Tibial artery (tissue), 4 donors: ENCODE measurements around the gene CDK17.
"Not testable (repeated sequence)": the region's sequence is repeated elsewhere in the genome, so short reads cannot be mapped to it uniquely, and the experiment has no call there.

Experiments
- DNase-seq, 2 donors: peaks; one replicate each; pipeline ENCODE4 v3.0.0-alpha.2; 2019
- H3K27ac ChIP-seq, 2 donors: fragments of 200-600 bp; sonication (generic) in 1 of 2; 1 replicate in 1 of 2; 2 replicates in 1 of 2; pipeline ENCODE4 v1.5.1; 2018 to 2019; ENCODE audit warnings: mild to moderate bottlenecking in 1 of 2
- H3K27me3 ChIP-seq, 2 donors: fragments of 200-600 bp; sonication (generic) in 1 of 2; one replicate each; pipeline versions ENCODE4 v1.5.1 to v1.6.0; 2016 to 2019
- H3K36me3 ChIP-seq, 3 donors: fragments of 200-600 bp; sonication (generic) in 2 of 3; one replicate each; pipeline ENCODE4 v1.5.1; 2016 to 2019; ENCODE audit warnings: mild to moderate bottlenecking in 2 of 3
- H3K4me1 ChIP-seq, 4 donors: fragments of 200-600 bp; sonication (generic) in 2 of 4; 1 replicate in 3 of 4; 2 replicates in 1 of 4; pipeline ENCODE4 v1.5.1; 2016 to 2019
- H3K4me3 ChIP-seq, 2 donors: fragments of 200-600 bp; sonication (generic) in 1 of 2; 1 replicate in 1 of 2; 2 replicates in 1 of 2; pipeline ENCODE4 v1.5.1; 2018 to 2019; ENCODE audit warnings: mild to moderate bottlenecking in 2 of 2
- H3K9me3 ChIP-seq, 3 donors: fragments of 200-600 bp; sonication (generic) in 1 of 3; one replicate each; pipeline ENCODE4 v1.5.1; 2016 to 2019
- intact Hi-C: fragments of 100-400 bp; cut with DNase I; formaldehyde crosslinking; loops from one replicate; pipeline ENCODE4 v1.15.0; 2023; ENCODE audit warnings: low total_unique reads
- TF ChIP-seq, protein P1 (sequence below), 2 experiments: fragments of 200-600 bp in 1 of 2; fragments of 450-650 bp in 1 of 2; IDR thresholded peaks; one replicate each; pipeline ENCODE4 v1.5.1; 2017 to 2019; ENCODE audit warnings: antibody characterized with exemption in 2 of 2, mild to moderate bottlenecking in 1 of 2, moderate library complexity in 1 of 2

Gene CDK17

GRCh38 chr12:96397756-96398423 is 2.3 kb downstream of the CDK17 start:
- H3K9me3 ChIP-seq: no peaks in the 10 kb centered on the region
- intact Hi-C loops: loop anchor here (10.0 kb wide), 2 partner anchors 163 to 333 kb away; no protein-coding TSS in a partner anchor
- no peaks in the 10 kb centered on the region for H3K36me3 ChIP-seq
- peak overlapping the region; percentile 88 to 93 for H3K4me3 ChIP-seq
- no peaks in the 10 kb centered on the region for H3K27me3 ChIP-seq
- H3K27ac ChIP-seq: peak overlapping the region; percentile 99 to 100
- DNase-seq: no peak
- peaks cover 0 to 24% (median 10%) of the 10 kb centered on the region in 4 donors for H3K4me1 ChIP-seq
- TF ChIP-seq, protein P1, sequence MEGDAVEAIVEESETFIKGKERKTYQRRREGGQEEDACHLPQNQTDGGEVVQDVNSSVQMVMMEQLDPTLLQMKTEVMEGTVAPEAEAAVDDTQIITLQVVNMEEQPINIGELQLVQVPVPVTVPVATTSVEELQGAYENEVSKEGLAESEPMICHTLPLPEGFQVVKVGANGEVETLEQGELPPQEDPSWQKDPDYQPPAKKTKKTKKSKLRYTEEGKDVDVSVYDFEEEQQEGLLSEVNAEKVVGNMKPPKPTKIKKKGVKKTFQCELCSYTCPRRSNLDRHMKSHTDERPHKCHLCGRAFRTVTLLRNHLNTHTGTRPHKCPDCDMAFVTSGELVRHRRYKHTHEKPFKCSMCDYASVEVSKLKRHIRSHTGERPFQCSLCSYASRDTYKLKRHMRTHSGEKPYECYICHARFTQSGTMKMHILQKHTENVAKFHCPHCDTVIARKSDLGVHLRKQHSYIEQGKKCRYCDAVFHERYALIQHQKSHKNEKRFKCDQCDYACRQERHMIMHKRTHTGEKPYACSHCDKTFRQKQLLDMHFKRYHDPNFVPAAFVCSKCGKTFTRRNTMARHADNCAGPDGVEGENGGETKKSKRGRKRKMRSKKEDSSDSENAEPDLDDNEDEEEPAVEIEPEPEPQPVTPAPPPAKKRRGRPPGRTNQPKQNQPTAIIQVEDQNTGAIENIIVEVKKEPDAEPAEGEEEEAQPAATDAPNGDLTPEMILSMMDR (IDR thresholded peaks at IDR 0.05): no peak

DNA sequence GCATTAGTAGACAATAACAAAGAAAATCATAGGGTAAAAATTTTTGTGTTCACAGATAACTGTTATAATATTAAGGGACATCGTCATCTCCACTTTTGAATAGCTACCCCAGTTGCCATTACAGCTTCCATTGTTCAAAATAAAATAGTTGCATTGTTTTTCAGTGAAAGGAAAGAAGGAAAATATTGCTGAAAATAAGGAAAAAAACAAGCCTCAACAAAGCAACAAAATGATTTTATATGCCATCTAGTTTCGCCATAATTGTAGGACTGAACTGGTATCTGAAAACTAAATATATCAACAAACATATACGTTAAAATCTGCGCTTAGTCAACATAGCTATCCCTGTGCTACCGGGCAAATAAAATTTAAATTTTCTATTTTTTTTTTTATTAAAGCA is 3.3 kb downstream of the CDK17 start:
- intact Hi-C loops: loop anchor here (10.0 kb wide), 2 partner anchors 162 to 332 kb away; no protein-coding TSS in a partner anchor
- no peaks in the 10 kb centered on the region for H3K27me3 ChIP-seq
- H3K4me1 ChIP-seq: peaks cover 0 to 24% (median 10%) of the 10 kb centered on the region in 4 donors
- DNase-seq: no peak
- H3K4me3 ChIP-seq: no peak overlapping the region
- H3K36me3 ChIP-seq: no peaks in the 10 kb centered on the region
- TF ChIP-seq, protein P1 (IDR thresholded peaks at IDR 0.05): no peak
- no peaks in the 10 kb centered on the region for H3K9me3 ChIP-seq
- peak overlapping the region in 1 of 2 donors; percentile 99 for H3K27ac ChIP-seq

- Histone ChIP-seq H3K27me3 (no peaks in the 10 kb centered on the region), H3K36me3 (no peaks in the 10 kb centered on the region), H3K4me3 (no peak overlapping the region), H3K27ac (no peak overlapping the region), H3K4me1 (peaks cover 0 to 24% (median 8%) of the 10 kb centered on the region in 4 donors), H3K9me3 (no peaks in the 10 kb centered on the region)
- no peak for DNase-seq
- intact Hi-C loops: loop anchor here (10.0 kb wide), 2 partner anchors 161 to 331 kb away; no protein-coding TSS in a partner anchor
- TF ChIP-seq, protein P1 (IDR thresholded peaks at IDR 0.05): no peak
Observed at GRCh38 chr12:96396209-96396608, 4.0 kb downstream of the CDK17 start.

DNA sequence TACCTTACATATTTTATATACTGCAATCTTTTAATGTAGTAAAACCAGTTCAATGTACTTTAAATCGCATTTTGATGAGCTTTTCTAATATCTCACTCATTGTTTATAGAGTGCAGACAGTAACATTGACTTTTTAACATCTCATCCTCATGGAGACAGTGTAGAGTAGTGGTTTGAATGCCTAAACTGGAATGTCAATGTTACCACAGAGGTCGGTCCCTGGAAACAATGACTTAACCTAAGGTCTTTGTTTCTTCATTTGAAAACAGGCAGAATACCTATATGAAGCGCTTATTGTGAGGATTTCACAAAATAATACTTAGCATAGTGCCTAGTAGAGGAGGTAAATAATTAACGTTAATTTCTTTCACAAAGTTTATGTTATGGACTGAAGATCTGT is 5.0 kb downstream of the CDK17 start:
- Histone ChIP-seq H3K4me1 (peaks cover 0 to 24% (median 8%) of the 10 kb centered on the region in 4 donors), H3K36me3 (no peaks in the 10 kb centered on the region), H3K4me3 (no peak overlapping the region), H3K27me3 (no peaks in the 10 kb centered on the region), H3K27ac (no peak overlapping the region), H3K9me3 (no peaks in the 10 kb centered on the region)
- TF ChIP-seq, protein P1 (IDR thresholded peaks at IDR 0.05): no peak
- intact Hi-C loops: loop anchor here (10.0 kb wide), 2 partner anchors 160 to 330 kb away; no protein-coding TSS in a partner anchor
- DNase-seq: no peak

DNA sequence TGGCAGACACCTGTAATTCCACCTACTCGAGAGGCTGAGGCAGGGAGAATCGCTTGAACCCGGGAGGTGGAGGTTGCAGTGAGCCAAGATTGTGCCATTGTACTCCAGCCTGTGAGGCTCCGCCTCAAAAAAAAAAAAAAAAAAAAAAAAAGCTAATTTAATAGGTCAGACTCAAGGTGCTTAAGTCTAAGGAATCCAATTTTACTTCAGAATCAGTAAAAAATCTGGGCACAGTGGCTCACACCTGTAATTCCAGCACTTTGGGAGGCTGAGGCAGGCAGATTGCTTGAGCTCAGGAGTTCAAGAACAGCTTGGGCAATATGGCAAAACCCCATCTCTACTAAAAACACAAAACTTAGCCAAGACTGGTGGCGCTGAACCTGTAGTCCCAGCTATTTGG is 7.0 kb downstream of the CDK17 start:
- peaks cover 0 to 18% (median 5%) of the 10 kb centered on the region in 4 donors for H3K4me1 ChIP-seq
- H3K36me3 ChIP-seq, H3K9me3 ChIP-seq, H3K4me3 ChIP-seq, DNase-seq, H3K27ac ChIP-seq, H3K27me3 ChIP-seq: not testable (repeated sequence)
- intact Hi-C loops: loop anchor here (10.0 kb wide), 2 partner anchors 158 to 328 kb away; no protein-coding TSS in a partner anchor

DNA sequence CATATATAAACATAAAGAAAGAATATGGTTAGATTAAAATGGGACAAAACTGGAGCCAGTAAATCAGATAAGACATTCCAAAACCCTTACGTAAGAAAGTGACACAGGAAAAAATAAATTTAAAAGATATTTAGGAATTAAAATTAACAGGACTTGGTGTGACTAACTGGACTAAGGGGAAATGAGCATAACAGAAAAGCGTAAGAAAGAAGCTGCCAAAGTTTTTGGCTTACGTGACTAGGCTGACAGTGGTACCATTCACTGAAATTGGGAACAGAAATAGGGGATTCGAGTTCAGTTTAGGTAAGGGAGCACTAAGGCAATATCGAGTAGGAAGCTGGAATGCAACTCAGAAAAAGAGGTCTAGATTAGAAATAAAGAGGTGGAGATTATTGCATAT is 7.8 kb downstream of the CDK17 start:
- Histone ChIP-seq H3K4me1 (peaks cover 0 to 10% (median 2%) of the 10 kb centered on the region in 4 donors), H3K36me3 (no peaks in the 10 kb centered on the region), H3K9me3 (no peaks in the 10 kb centered on the region), H3K27me3 (no peaks in the 10 kb centered on the region), H3K27ac (no peak overlapping the region), H3K4me3 (no peak overlapping the region)
- DNase-seq: no peak
- TF ChIP-seq, protein P1 (IDR thresholded peaks at IDR 0.05): no peak
- intact Hi-C loops: loop anchor here (10.0 kb wide), 2 partner anchors 158 to 328 kb away; no protein-coding TSS in a partner anchor
